Lower lobe of right lung (tissue), 2 donors: ENCODE measurements around the gene MAGI3. TPM values are rescaled to one million over a fixed set of nuclear protein-coding genes. Genes with fewer than 3 reads are reported as not detected.

Experiments
- ATAC-seq, 2 donors: fragments of 200-7000 bp; cut with Tn5 transposase; one replicate each; pipeline ENCODE4 v1.9.1; 2020 to 2022; ENCODE audit warnings: mild to moderate bottlenecking in 2 of 2, moderate library complexity in 2 of 2
- DNase-seq: peaks from one replicate; pipeline ENCODE4 v3.0.0-alpha.2; 2020
- H3K27ac ChIP-seq: fragments of 200-600 bp; one replicate; pipeline ENCODE4 v1.8.0; 2022
- H3K27me3 ChIP-seq: fragments of 200-600 bp; one replicate; pipeline ENCODE4 v1.8.0; 2022; ENCODE audit warnings: low read depth
- H3K36me3 ChIP-seq: fragments of 200-600 bp; one replicate; pipeline ENCODE4 v1.8.0; 2022; ENCODE audit warnings: mild to moderate bottlenecking
- H3K4me1 ChIP-seq: fragments of 200-600 bp; one replicate; pipeline ENCODE4 v1.8.0; 2022
- H3K4me3 ChIP-seq: fragments of 200-600 bp; one replicate; pipeline ENCODE4 v1.8.0; 2022; ENCODE audit warnings: mild to moderate bottlenecking
- H3K9me3 ChIP-seq: fragments of 200-600 bp; one replicate; pipeline ENCODE4 v1.8.0; 2022
- intact Hi-C: fragments of 100-400 bp; cut with DNase I; formaldehyde crosslinking; loops from one replicate; pipeline ENCODE4 v1.11.0; 2022
- total RNA-seq: library from RNA; stranded (reverse); fragmentation: NEBNext Ultra II Directional; extraction: Animal tissue kit (Norgen Biotek cat#: 25700); gene quantifications from one replicate; pipeline ENCODE4 v1.2.1, GENCODE V29; 2021
- TF ChIP-seq, protein P1 (sequence below): fragments of 200-600 bp; IDR thresholded peaks from one replicate; pipeline ENCODE4 v1.8.0; 2022; ENCODE audit warnings: antibody characterized with exemption, mild to moderate bottlenecking
- donor health status: DM: no; HTN: yes; CAD: no; lungs with severe emphysema.

MAGI3 gene
- total RNA-seq, 1 donor from 2014 or later, result 69.9 TPM

DNA sequence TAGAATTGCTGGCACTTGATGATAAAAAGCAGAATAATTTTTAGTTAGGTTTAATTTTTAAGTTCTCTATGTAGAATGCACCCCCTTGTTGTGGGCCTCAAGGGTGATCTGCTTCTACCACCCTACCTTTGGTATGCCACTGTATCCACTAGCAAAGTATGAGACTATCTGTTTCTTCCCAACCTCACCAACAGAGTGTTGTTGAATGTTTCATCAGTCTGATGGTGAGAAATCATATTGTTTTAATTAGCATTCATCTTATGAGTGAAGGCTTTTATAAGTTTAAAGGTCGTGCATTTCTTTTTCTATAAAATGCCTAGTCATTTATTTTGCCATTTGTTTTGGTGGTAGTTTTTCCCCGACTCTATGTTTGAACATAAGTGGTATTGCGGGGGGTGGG is 141.0 kb downstream of the MAGI3 start:
- intact Hi-C loops, result no loop called here
- Histone ChIP-seq H3K27ac (no peak overlapping the region), H3K4me1 (no peaks in the 10 kb centered on the region), H3K36me3 (no peaks in the 10 kb centered on the region), H3K4me3 (no peak overlapping the region), H3K9me3 (peaks cover 7% of the 10 kb centered on the region), H3K27me3 (no peaks in the 10 kb centered on the region)
- TF ChIP-seq, protein P1, sequence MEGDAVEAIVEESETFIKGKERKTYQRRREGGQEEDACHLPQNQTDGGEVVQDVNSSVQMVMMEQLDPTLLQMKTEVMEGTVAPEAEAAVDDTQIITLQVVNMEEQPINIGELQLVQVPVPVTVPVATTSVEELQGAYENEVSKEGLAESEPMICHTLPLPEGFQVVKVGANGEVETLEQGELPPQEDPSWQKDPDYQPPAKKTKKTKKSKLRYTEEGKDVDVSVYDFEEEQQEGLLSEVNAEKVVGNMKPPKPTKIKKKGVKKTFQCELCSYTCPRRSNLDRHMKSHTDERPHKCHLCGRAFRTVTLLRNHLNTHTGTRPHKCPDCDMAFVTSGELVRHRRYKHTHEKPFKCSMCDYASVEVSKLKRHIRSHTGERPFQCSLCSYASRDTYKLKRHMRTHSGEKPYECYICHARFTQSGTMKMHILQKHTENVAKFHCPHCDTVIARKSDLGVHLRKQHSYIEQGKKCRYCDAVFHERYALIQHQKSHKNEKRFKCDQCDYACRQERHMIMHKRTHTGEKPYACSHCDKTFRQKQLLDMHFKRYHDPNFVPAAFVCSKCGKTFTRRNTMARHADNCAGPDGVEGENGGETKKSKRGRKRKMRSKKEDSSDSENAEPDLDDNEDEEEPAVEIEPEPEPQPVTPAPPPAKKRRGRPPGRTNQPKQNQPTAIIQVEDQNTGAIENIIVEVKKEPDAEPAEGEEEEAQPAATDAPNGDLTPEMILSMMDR, result no peak
- DNase-seq, result no peak
- ATAC-seq, result no peak

DNA sequence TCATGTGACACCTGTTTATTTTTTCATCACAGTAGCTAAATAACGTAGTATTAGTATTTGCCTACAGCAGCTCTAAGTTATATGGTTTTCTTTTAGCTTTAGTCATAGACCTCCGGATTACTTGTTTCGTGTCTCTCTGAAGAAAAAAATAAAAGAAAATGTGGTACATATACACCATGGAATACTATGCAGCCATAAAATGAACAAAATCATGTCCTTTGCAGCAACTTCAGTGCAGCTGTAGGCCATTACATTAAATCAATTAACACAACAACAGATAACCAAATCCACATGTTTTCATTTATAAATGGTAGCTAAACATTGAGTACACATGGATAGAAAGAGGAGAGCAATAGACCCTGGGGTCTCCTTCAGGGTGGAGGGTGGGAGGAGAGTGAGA is 142.7 kb downstream of the MAGI3 start:
- intact Hi-C loops, result no loop called here
- ATAC-seq, result no peak
- no peaks in the 10 kb centered on the region for H3K36me3 ChIP-seq
- H3K27me3 ChIP-seq, result no peaks in the 10 kb centered on the region
- H3K4me1 ChIP-seq, result no peaks in the 10 kb centered on the region
- H3K27ac ChIP-seq, result no peak overlapping the region
- DNase-seq, result no peak
- TF ChIP-seq, protein P1, result no peak
- no peak overlapping the region for H3K4me3 ChIP-seq
- peaks cover 2% of the 10 kb centered on the region for H3K9me3 ChIP-seq

DNA sequence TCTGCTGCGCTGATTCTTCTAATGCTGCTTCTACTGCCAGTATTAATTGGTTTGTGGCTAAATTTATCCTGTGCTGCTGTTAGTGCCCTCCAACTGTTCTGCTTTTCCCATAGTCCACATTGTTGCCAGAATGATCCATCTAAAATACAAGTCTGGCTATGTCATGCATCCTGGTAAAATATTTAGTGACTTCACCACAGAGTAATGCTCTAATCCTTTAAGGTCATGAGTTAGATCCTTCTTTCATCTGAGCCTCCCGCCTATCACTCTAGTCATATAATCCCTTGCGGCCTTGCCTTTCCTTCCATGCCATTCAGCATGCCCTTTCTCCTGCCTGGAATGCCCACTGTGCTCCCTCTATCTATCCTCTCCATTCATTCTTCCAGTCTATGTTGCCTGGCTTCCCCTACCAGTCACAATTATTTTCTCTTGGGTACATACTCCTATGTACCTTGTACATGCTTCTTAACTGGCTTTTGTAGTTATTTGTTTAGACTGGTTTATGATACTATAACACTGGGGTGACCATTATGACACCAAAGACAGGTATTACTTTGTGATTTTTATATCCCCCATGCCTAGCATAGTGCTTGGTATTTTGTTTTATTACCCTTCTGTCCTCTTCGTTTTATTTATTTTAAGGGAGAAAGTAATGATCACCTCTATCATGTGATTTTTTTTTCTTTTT is 144.0 kb downstream of the MAGI3 start:
- TF ChIP-seq, protein P1, result no peak
- intact Hi-C loops, result no loop called here
- no peak overlapping the region for H3K4me3 ChIP-seq
- H3K4me1 ChIP-seq, result no peaks in the 10 kb centered on the region
- H3K36me3 ChIP-seq, result no peaks in the 10 kb centered on the region
- no peak for DNase-seq
- H3K27me3 ChIP-seq, result no peaks in the 10 kb centered on the region
- no peak overlapping the region for H3K27ac ChIP-seq
- no peaks in the 10 kb centered on the region for H3K9me3 ChIP-seq
- no peak for ATAC-seq

DNA sequence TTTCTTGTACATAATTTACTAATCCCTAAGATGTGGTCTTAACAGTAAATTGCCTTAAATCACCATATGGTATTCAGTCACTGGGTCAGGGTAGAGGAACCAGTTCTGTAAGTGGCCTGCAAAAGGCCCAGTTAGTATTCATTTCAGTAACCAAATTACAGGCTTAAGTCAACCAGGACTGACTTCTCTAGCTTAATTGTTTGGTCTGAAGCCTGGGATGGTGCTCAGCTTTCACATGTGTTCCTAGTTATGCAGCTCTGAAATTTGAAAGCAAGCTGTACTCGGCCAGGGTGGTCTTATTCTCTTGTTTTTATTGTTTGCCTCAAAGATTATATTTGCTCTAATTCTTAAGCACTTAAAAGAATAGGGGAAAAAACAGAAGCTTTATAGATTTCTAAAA is 144.6 kb downstream of the MAGI3 start:
- Histone ChIP-seq H3K4me3 (no peak overlapping the region), H3K4me1 (no peaks in the 10 kb centered on the region), H3K36me3 (no peaks in the 10 kb centered on the region), H3K27ac (no peak overlapping the region), H3K9me3 (no peaks in the 10 kb centered on the region), H3K27me3 (no peaks in the 10 kb centered on the region)
- TF ChIP-seq, protein P1, result no peak
- intact Hi-C loops, result no loop called here
- DNase-seq, result no peak
- no peak for ATAC-seq

DNA sequence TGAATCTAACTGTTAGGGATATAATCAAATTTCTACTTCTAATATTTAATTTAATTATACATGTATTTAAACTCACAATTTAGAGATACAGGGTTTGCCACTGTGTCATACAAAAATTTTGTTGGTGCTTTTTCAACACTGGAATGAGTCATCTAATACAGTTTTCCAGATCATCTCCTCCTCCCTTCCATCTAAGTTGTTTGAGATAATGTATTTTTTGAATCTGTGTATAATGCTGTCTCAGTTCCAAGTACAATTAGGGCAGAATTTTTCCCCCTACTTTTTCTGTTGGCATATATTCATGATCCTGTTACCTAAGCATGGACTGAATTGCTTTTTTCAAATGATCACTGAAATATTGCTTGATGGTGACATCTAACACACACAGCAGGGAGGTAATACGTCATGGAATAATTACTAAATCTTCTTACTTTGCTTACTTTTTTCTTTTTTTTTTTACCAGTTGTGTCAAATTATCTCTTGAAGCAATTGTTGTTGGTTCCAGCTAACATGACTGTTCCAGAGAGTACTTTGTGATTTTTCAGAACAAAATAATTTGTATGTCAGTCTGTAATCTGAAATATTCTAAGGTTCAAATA is 146.0 kb downstream of the MAGI3 start:
- TF ChIP-seq, protein P1, result no peak
- Histone ChIP-seq H3K9me3 (no peaks in the 10 kb centered on the region), H3K36me3 (no peaks in the 10 kb centered on the region), H3K27me3 (no peaks in the 10 kb centered on the region), H3K4me1 (no peaks in the 10 kb centered on the region), H3K27ac (no peak overlapping the region), H3K4me3 (no peak overlapping the region)
- no peak for DNase-seq
- ATAC-seq, result no peak
- intact Hi-C loops, result no loop called here
